Measurements from ENCODE around the gene CYP27B1.

- TF ChIP-seq CTCF (IDR thresholded peaks at IDR 0.05) (no peak), POLR2A (IDR thresholded peaks at IDR 0.05) (no peak)
These were observed 9.3 kb upstream of the CYP27B1 start for GRCh38 chr12:57776247-57776587.
